OCI-LY7 (cell line): Measurements from ENCODE around the gene CDCP1. TPM values are rescaled to one million over a fixed set of nuclear protein-coding genes. Genes with fewer than 3 reads are reported as not detected.

Experiments
- BruUV-seq: library from RNA; stranded (reverse); fragments of 400-500 nt; replicated peaks from 2 replicates; lab custom pipeline; 2021; lab: Mats Ljungman, UMichigan
- CTCF ChIA-PET: fragments of 300-600 bp; sonication (Branson Sonifier 250); formaldehyde crosslinking; loops from one replicate; lab custom pipeline; 2022; ENCODE audit warnings: antibody characterized with exemption; ENCODE audit not compliant: unreplicated experiment; lab: Charles Lee
- POLR2A ChIA-PET: fragments of 300-600 bp; sonication (Branson Sonifier 250); formaldehyde crosslinking; loops from one replicate; lab custom pipeline; 2022; ENCODE audit warnings: antibody characterized with exemption; lab: Charles Lee
- DNase-seq: peaks from one replicate; pipeline ENCODE4 v3.0.0-alpha.2; 2015; ENCODE audit warnings: low spot score
- H2AFZ ChIP-seq: fragments of 200-600 bp; sonication (generic), shearing (Covaris generic); 2 replicates; pipeline ENCODE4 v1.6.1; 2014; ENCODE audit warnings: mild to moderate bottlenecking, antibody characterized with exemption, low read length, moderate library complexity
- H3K27ac ChIP-seq: fragments of 200-600 bp; sonication (generic); 2 replicates; pipeline ENCODE4 v1.5.1; 2014; ENCODE audit warnings: mixed run types, low read depth, mild to moderate bottlenecking, moderate library complexity, low read length, inconsistent platforms; ENCODE audit not compliant: poor library complexity, severe bottlenecking
- H3K36me3 ChIP-seq: fragments of 200-600 bp; sonication (generic); 2 replicates; pipeline ENCODE4 v1.6.1; 2014; ENCODE audit warnings: mild to moderate bottlenecking, antibody characterized with exemption, low read length, moderate library complexity, mixed read lengths; ENCODE audit not compliant: insufficient read depth
- H3K4me1 ChIP-seq: fragments of 200-600 bp; sonication (generic); 2 replicates; pipeline ENCODE4 v1.5.1; 2014; ENCODE audit warnings: mild to moderate bottlenecking, low read length; ENCODE audit not compliant: insufficient read depth, poor library complexity, severe bottlenecking
- H3K4me2 ChIP-seq: fragments of 200-600 bp; sonication (generic); 2 replicates; pipeline ENCODE4 v1.6.1; 2014; ENCODE audit warnings: mild to moderate bottlenecking, low read length
- H3K4me3 ChIP-seq: fragments of 200-600 bp; sonication (generic); 2 replicates; pipeline ENCODE4 v1.5.1; 2014; ENCODE audit warnings: mild to moderate bottlenecking, low read depth, low read length; ENCODE audit not compliant: poor library complexity, severe bottlenecking
- H3K79me2 ChIP-seq: fragments of 200-600 bp; sonication (generic); 2 replicates; pipeline ENCODE4 v1.6.1; 2016; ENCODE audit warnings: low read depth, mild to moderate bottlenecking, low read length, moderate library complexity, mixed read lengths; ENCODE audit not compliant: insufficient read depth
- H3K9me2 ChIP-seq: fragments of 200-600 bp; sonication (generic); 2 replicates; pipeline ENCODE4 v1.6.1; 2016; ENCODE audit warnings: mild to moderate bottlenecking, low read length, mixed read lengths; ENCODE audit not compliant: insufficient read depth
- H3K9me3 ChIP-seq: fragments of 200-600 bp; sonication (generic); 2 replicates; pipeline ENCODE4 v1.6.1; 2014; ENCODE audit warnings: mild to moderate bottlenecking, mixed run types, low read length, mixed read lengths
- H4K20me1 ChIP-seq: fragments of 200-600 bp; sonication (generic); 2 replicates; pipeline ENCODE4 v1.6.1; 2014; ENCODE audit warnings: mild to moderate bottlenecking, antibody characterized with exemption, low read length, moderate library complexity, mixed read lengths; ENCODE audit not compliant: insufficient read depth
- EZH2phosphoT487 ChIP-seq: fragments of 200-600 bp; sonication (generic); IDR thresholded peaks from 2 replicates; pipeline ENCODE4 v1.6.1; 2018; ENCODE audit warnings: low read depth, borderline replicate concordance, mild to moderate bottlenecking, mixed run types, antibody characterized with exemption, low read length, moderate library complexity, mixed read lengths
- intact Hi-C: fragments of 100-400 bp; cut with micrococcal nuclease; formaldehyde crosslinking; loops from one replicate; pipeline ENCODE4 v1.10.0; 2022; ENCODE audit not compliant: unreplicated experiment
- total RNA-seq, 2 experiments: library from RNA; depleted of rRNA in 1 of 2; stranded (reverse); fragments of >200 nt in 1 of 2; shearing (Covaris generic) in 1 of 2; gene quantifications; 2 replicates each; pipeline ENCODE4 v1.2.3, GENCODE V29; 2014 to 2022
- TF ChIP-seq, protein P1 (sequence below): fragments of 200-600 bp; sonication (generic); conservative IDR thresholded peaks from 2 replicates; pipeline ENCODE4 v1.5.1; 2014; ENCODE audit warnings: mild to moderate bottlenecking, antibody characterized with exemption, low read length, moderate library complexity, mixed read lengths

CDCP1 gene
- total RNA-seq, 2 experiments from 2014 or later, result not detected

- CTCF ChIA-PET, result no interaction called here
Observed at GRCh38 chr3:45165497-45166283, 19.5 kb upstream of the CDCP1 start.

GRCh38 chr3:45164056-45164455 lies 17.9 kb upstream of the CDCP1 start:
- no peak for TF ChIP-seq EZH2phosphoT487
- TF ChIP-seq, protein P1, sequence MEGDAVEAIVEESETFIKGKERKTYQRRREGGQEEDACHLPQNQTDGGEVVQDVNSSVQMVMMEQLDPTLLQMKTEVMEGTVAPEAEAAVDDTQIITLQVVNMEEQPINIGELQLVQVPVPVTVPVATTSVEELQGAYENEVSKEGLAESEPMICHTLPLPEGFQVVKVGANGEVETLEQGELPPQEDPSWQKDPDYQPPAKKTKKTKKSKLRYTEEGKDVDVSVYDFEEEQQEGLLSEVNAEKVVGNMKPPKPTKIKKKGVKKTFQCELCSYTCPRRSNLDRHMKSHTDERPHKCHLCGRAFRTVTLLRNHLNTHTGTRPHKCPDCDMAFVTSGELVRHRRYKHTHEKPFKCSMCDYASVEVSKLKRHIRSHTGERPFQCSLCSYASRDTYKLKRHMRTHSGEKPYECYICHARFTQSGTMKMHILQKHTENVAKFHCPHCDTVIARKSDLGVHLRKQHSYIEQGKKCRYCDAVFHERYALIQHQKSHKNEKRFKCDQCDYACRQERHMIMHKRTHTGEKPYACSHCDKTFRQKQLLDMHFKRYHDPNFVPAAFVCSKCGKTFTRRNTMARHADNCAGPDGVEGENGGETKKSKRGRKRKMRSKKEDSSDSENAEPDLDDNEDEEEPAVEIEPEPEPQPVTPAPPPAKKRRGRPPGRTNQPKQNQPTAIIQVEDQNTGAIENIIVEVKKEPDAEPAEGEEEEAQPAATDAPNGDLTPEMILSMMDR, result no peak
- intact Hi-C loops, result no loop called here
- H3K4me3 ChIP-seq, result no peak overlapping the region

More at GRCh38 chr3:45165497-45166283, 19.5 kb upstream of the CDCP1 start:
- Histone ChIP-seq H3K27ac (no peak overlapping the region), H3K4me2 (no peak overlapping the region), H4K20me1 (no peaks in the 10 kb centered on the region), H3K36me3 (no peaks in the 10 kb centered on the region), H2AFZ (no peak overlapping the region), H3K79me2 (no peaks in the 10 kb centered on the region), H3K4me3 (no peak overlapping the region), H3K9me2 (no peaks in the 10 kb centered on the region), H3K9me3 (no peaks in the 10 kb centered on the region), H3K4me1 (no peaks in the 10 kb centered on the region)
- BruUV-seq, result no TSS peak
- TF ChIP-seq, protein P1, result no peak
- TF ChIP-seq EZH2phosphoT487, result no peak
- no peak for DNase-seq
- POLR2A ChIA-PET, result no interaction called here
- intact Hi-C loops, result no loop called here

DNA sequence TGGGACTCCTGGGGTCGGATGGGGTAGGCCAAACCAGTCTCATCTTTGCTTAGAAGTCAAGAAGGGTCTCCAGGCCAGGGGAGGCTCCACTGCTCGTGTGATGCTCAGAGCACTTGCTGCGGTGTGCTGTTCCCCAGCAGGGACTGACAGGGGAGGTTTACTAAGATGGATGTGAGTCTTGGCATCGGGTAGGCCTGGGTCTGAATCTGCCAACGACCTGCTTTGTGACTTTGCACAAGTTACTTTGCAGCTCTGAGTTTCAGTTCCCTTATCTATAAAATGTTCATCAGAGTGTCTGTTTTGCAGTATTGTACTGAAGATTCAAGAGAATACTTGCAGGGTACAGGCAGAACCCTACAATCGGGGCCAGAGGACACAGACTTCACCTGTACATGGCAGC lies 17.3 kb upstream of the CDCP1 start:
- DNase-seq, result peak; percentile 46
- Histone ChIP-seq H3K4me3 (no peak overlapping the region), H3K9me3 (no peaks in the 10 kb centered on the region), H3K4me1 (no peaks in the 10 kb centered on the region), H3K27ac (no peak overlapping the region), H3K4me2 (no peak overlapping the region), H4K20me1 (no peaks in the 10 kb centered on the region), H3K36me3 (no peaks in the 10 kb centered on the region), H3K79me2 (no peaks in the 10 kb centered on the region), H3K9me2 (no peaks in the 10 kb centered on the region), H2AFZ (no peak overlapping the region)
- intact Hi-C loops, result no loop called here
- POLR2A ChIA-PET, result no interaction called here
- CTCF ChIA-PET, result no interaction called here
- TF ChIP-seq EZH2phosphoT487, result no peak
- TF ChIP-seq, protein P1, result no peak
- BruUV-seq, result no TSS peak

More at GRCh38 chr3:45164056-45164455, 17.9 kb upstream of the CDCP1 start:
- no peaks in the 10 kb centered on the region for H4K20me1 ChIP-seq
- no peaks in the 10 kb centered on the region for H3K36me3 ChIP-seq
- DNase-seq, result no peak
- no peaks in the 10 kb centered on the region for H3K79me2 ChIP-seq
- no peak overlapping the region for H2AFZ ChIP-seq
- no peaks in the 10 kb centered on the region for H3K4me1 ChIP-seq
- BruUV-seq, result no TSS peak
- H3K27ac ChIP-seq, result no peak overlapping the region
- POLR2A ChIA-PET, result interaction anchor here (0.6 to 0.7 kb wide), 2 partner anchors 15 to 320 kb away, joined by 3 to 4 read pairs; no protein-coding TSS in a partner anchor
- CTCF ChIA-PET, result no interaction called here
- H3K9me3 ChIP-seq, result no peaks in the 10 kb centered on the region
- H3K9me2 ChIP-seq, result no peaks in the 10 kb centered on the region
- H3K4me2 ChIP-seq, result no peak overlapping the region
